WTC11 (cell line): Measurements from ENCODE around the gene PPP1R14C. TPM values are rescaled to one million over a fixed set of nuclear protein-coding genes. Genes with fewer than 3 reads are reported as not detected.

Source experiments
- ATAC-seq: fragments of 200-7000 bp; cut with Tn5 transposase; 2 replicates; pipeline ENCODE4 v1.10.0; 2021; ENCODE audit warnings: mild to moderate bottlenecking, moderate library complexity
- CTCF ChIA-PET: fragments of 300-600 bp; sonication (Branson Sonifier 250); formaldehyde crosslinking; loops from one replicate; lab custom pipeline; 2021; ENCODE audit warnings: antibody characterized with exemption; lab: Charles Lee
- POLR2A ChIA-PET: fragments of 350-600 bp; sonication (Branson Sonifier 250); formaldehyde crosslinking; loops from one replicate; lab custom pipeline; 2021; ENCODE audit warnings: antibody characterized with exemption; lab: Charles Lee
- DNase-seq: peaks from one replicate; pipeline ENCODE4 v3.0.0; 2021; ENCODE audit warnings: low spot score
- H3K27ac Mint-ChIP-seq: 2 replicates; pipeline ENCODE4 v1.8.0; 2021; ENCODE audit warnings: mixed read lengths
- H3K27me3 Mint-ChIP-seq: 2 replicates; pipeline ENCODE4 v1.8.0; 2021; ENCODE audit warnings: low read depth, mild to moderate bottlenecking, moderate library complexity, mixed read lengths
- H3K36me3 Mint-ChIP-seq: 2 replicates; pipeline ENCODE4 v1.8.0; 2021; ENCODE audit warnings: mixed read lengths
- H3K4me1 Mint-ChIP-seq: 2 replicates; pipeline ENCODE4 v1.8.0; 2022; ENCODE audit warnings: mixed read lengths
- H3K4me3 Mint-ChIP-seq: 2 replicates; pipeline ENCODE4 v1.8.0; 2021; ENCODE audit warnings: mild to moderate bottlenecking, moderate library complexity, mixed read lengths
- H3K9me3 Mint-ChIP-seq: 2 replicates; pipeline ENCODE4 v1.8.0; 2021; ENCODE audit warnings: mixed read lengths
- CREB1 ChIP-seq: sonication (generic); formaldehyde crosslinking; IDR thresholded peaks from 2 replicates; pipeline ENCODE4 v1.8.0; 2023; ENCODE audit warnings: mild to moderate bottlenecking, missing genetic modification reagents
- FOXP1 ChIP-seq: sonication (generic); formaldehyde crosslinking; IDR thresholded peaks from 2 replicates; pipeline ENCODE4 v1.8.0; 2022; ENCODE audit warnings: missing genetic modification reagents, mild to moderate bottlenecking, moderate library complexity, borderline replicate concordance
- MYBL2 ChIP-seq: sonication (generic); formaldehyde crosslinking; IDR thresholded peaks from 2 replicates; pipeline ENCODE4 v1.8.1; 2023; ENCODE audit warnings: mild to moderate bottlenecking, moderate library complexity, missing genetic modification reagents
- NFATC4 ChIP-seq: fragments of 250-450 bp; sonication (Bioruptor Pico); IDR thresholded peaks from 2 replicates; pipeline ENCODE4 v1.9.0; 2021; ENCODE audit warnings: mild to moderate bottlenecking
- NFYB ChIP-seq: sonication (generic); formaldehyde crosslinking; conservative IDR thresholded peaks from 2 replicates; pipeline ENCODE4 v1.8.0; 2022; ENCODE audit warnings: low read depth, missing genetic modification reagents
- PRRX2 ChIP-seq: fragments of 250-450 bp; sonication (Bioruptor Pico); IDR thresholded peaks from 2 replicates; pipeline ENCODE4 v1.8.0; 2021; ENCODE audit warnings: mild to moderate bottlenecking
- RELA ChIP-seq: sonication (generic); formaldehyde crosslinking; IDR thresholded peaks from 2 replicates; pipeline ENCODE4 v1.8.1; 2022; ENCODE audit warnings: missing genetic modification reagents, mild to moderate bottlenecking, borderline replicate concordance
- RORB ChIP-seq: fragments of 250-450 bp; sonication (Bioruptor Pico); IDR thresholded peaks from 2 replicates; pipeline ENCODE4 v1.9.0; 2021; ENCODE audit warnings: mild to moderate bottlenecking
- SOX15 ChIP-seq: fragments of 250-450 bp; sonication (Bioruptor Pico); IDR thresholded peaks from 2 replicates; pipeline ENCODE4 v1.9.0; 2021; ENCODE audit warnings: mild to moderate bottlenecking
- ZNF416 ChIP-seq: fragments of 250-450 bp; sonication (Bioruptor Pico); IDR thresholded peaks from 2 replicates; pipeline ENCODE4 v1.9.0; 2021; ENCODE audit warnings: mild to moderate bottlenecking, inconsistent platforms
- ZNF423 ChIP-seq: fragments of 250-450 bp; sonication (Bioruptor Pico); IDR thresholded peaks from 2 replicates; pipeline ENCODE4 v2.1.2; 2022; ENCODE audit warnings: mild to moderate bottlenecking, moderate library complexity
- total RNA-seq: library from RNA; stranded (reverse); gene quantifications from 3 replicates; pipeline ENCODE4 v1.2.3, GENCODE V29; 2021
- TF ChIP-seq, protein P1 (sequence below): sonication (generic); formaldehyde crosslinking; IDR thresholded peaks from 2 replicates; pipeline ENCODE4 v1.8.0; 2023; ENCODE audit warnings: missing genetic modification reagents
- TF ChIP-seq, protein P2 (sequence below): sonication (generic); formaldehyde crosslinking; IDR thresholded peaks from 2 replicates; pipeline ENCODE4 v1.8.1; 2023; ENCODE audit warnings: mild to moderate bottlenecking, missing genetic modification reagents, moderate library complexity
- TF ChIP-seq, protein P3 (sequence below): sonication (generic); formaldehyde crosslinking; IDR thresholded peaks from 2 replicates; pipeline ENCODE4 v1.8.1; 2022; ENCODE audit warnings: mild to moderate bottlenecking, moderate library complexity, missing genetic modification reagents
- TF ChIP-seq, protein P4 (sequence below): sonication (generic); formaldehyde crosslinking; IDR thresholded peaks from 2 replicates; pipeline ENCODE4 v1.8.1; 2023; ENCODE audit warnings: mild to moderate bottlenecking, missing genetic modification reagents
- TF ChIP-seq, protein P5 (sequence below): fragments of 200-600 bp; IDR thresholded peaks from 2 replicates; pipeline ENCODE4 v1.8.0; 2022; ENCODE audit warnings: antibody characterized with exemption
- TF ChIP-seq, protein P6 (sequence below): sonication (generic); formaldehyde crosslinking; IDR thresholded peaks from 2 replicates; pipeline ENCODE4 v1.8.0; 2022; ENCODE audit warnings: mild to moderate bottlenecking, missing genetic modification reagents
- TF ChIP-seq, protein P7 (sequence below): sonication (generic); formaldehyde crosslinking; IDR thresholded peaks from 2 replicates; pipeline ENCODE4 v1.8.0; 2022; ENCODE audit warnings: mild to moderate bottlenecking, missing genetic modification reagents
- TF ChIP-seq, protein P8 (sequence below): sonication (generic); formaldehyde crosslinking; IDR thresholded peaks from 2 replicates; pipeline ENCODE4 v1.8.1; 2023; ENCODE audit warnings: mild to moderate bottlenecking, missing genetic modification reagents, borderline replicate concordance

PPP1R14C gene
- total RNA-seq, 1 experiment from 2014 or later: 1.1 TPM

DNA sequence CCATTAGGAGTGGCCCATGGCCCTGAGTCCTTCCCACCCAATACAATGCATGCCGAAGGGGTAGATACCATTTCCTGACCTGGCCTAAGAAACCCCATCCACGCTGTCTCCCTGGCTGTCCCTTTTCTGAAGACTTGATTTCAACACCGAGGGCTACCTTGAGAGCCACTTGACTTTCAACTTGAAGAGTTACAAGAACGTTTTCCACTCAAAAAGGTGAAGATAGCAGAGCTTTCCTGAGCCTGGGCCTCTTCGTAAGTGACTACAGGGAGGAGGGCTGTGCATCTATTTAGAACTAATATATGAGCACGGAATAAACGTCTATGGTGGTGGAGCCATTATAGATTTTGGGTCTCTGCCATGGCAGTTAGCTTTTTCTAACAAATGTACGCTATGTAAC, 14.4 kb upstream of the PPP1R14C start:
- ChIA-PET CTCF (no interaction called here), POLR2A (no interaction called here)
- Mint-ChIP-seq H3K9me3 (no peaks in the 10 kb centered on the region), H3K27me3 (no peaks in the 10 kb centered on the region; the same call in 1 of the 2 replicates), H3K27ac (no peak overlapping the region), H3K4me1 (peaks cover 8% of the 10 kb centered on the region), H3K4me3 (no peak overlapping the region), H3K36me3 (no peaks in the 10 kb centered on the region)
- TF ChIP-seq ZNF423 (CRISPR knock-in tag) (no peak), RELA (CRISPR knock-in tag) (no peak), PRRX2 (CRISPR knock-in tag) (no peak), NFATC4 (CRISPR knock-in tag) (no peak), ZNF416 (CRISPR knock-in tag) (no peak), RORB (CRISPR knock-in tag) (no peak), NFYB (CRISPR knock-in tag) (no peak)
- TF ChIP-seq, protein P1, sequence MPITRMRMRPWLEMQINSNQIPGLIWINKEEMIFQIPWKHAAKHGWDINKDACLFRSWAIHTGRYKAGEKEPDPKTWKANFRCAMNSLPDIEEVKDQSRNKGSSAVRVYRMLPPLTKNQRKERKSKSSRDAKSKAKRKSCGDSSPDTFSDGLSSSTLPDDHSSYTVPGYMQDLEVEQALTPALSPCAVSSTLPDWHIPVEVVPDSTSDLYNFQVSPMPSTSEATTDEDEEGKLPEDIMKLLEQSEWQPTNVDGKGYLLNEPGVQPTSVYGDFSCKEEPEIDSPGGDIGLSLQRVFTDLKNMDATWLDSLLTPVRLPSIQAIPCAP (CRISPR knock-in tag): no peak
- TF ChIP-seq, protein P2, sequence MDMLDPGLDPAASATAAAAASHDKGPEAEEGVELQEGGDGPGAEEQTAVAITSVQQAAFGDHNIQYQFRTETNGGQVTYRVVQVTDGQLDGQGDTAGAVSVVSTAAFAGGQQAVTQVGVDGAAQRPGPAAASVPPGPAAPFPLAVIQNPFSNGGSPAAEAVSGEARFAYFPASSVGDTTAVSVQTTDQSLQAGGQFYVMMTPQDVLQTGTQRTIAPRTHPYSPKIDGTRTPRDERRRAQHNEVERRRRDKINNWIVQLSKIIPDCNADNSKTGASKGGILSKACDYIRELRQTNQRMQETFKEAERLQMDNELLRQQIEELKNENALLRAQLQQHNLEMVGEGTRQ (CRISPR knock-in tag): no peak
- TF ChIP-seq, protein P3, sequence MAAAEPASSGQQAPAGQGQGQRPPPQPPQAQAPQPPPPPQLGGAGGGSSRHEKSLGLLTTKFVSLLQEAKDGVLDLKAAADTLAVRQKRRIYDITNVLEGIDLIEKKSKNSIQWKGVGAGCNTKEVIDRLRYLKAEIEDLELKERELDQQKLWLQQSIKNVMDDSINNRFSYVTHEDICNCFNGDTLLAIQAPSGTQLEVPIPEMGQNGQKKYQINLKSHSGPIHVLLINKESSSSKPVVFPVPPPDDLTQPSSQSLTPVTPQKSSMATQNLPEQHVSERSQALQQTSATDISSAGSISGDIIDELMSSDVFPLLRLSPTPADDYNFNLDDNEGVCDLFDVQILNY (CRISPR knock-in tag): no peak
- TF ChIP-seq, protein P4, sequence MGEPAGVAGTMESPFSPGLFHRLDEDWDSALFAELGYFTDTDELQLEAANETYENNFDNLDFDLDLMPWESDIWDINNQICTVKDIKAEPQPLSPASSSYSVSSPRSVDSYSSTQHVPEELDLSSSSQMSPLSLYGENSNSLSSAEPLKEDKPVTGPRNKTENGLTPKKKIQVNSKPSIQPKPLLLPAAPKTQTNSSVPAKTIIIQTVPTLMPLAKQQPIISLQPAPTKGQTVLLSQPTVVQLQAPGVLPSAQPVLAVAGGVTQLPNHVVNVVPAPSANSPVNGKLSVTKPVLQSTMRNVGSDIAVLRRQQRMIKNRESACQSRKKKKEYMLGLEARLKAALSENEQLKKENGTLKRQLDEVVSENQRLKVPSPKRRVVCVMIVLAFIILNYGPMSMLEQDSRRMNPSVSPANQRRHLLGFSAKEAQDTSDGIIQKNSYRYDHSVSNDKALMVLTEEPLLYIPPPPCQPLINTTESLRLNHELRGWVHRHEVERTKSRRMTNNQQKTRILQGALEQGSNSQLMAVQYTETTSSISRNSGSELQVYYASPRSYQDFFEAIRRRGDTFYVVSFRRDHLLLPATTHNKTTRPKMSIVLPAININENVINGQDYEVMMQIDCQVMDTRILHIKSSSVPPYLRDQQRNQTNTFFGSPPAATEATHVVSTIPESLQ (CRISPR knock-in tag): no peak
- TF ChIP-seq, protein P5, sequence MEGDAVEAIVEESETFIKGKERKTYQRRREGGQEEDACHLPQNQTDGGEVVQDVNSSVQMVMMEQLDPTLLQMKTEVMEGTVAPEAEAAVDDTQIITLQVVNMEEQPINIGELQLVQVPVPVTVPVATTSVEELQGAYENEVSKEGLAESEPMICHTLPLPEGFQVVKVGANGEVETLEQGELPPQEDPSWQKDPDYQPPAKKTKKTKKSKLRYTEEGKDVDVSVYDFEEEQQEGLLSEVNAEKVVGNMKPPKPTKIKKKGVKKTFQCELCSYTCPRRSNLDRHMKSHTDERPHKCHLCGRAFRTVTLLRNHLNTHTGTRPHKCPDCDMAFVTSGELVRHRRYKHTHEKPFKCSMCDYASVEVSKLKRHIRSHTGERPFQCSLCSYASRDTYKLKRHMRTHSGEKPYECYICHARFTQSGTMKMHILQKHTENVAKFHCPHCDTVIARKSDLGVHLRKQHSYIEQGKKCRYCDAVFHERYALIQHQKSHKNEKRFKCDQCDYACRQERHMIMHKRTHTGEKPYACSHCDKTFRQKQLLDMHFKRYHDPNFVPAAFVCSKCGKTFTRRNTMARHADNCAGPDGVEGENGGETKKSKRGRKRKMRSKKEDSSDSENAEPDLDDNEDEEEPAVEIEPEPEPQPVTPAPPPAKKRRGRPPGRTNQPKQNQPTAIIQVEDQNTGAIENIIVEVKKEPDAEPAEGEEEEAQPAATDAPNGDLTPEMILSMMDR: no peak
- TF ChIP-seq, protein P6, sequence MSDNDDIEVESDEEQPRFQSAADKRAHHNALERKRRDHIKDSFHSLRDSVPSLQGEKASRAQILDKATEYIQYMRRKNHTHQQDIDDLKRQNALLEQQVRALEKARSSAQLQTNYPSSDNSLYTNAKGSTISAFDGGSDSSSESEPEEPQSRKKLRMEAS (CRISPR knock-in tag): no peak
- TF ChIP-seq, protein P7, sequence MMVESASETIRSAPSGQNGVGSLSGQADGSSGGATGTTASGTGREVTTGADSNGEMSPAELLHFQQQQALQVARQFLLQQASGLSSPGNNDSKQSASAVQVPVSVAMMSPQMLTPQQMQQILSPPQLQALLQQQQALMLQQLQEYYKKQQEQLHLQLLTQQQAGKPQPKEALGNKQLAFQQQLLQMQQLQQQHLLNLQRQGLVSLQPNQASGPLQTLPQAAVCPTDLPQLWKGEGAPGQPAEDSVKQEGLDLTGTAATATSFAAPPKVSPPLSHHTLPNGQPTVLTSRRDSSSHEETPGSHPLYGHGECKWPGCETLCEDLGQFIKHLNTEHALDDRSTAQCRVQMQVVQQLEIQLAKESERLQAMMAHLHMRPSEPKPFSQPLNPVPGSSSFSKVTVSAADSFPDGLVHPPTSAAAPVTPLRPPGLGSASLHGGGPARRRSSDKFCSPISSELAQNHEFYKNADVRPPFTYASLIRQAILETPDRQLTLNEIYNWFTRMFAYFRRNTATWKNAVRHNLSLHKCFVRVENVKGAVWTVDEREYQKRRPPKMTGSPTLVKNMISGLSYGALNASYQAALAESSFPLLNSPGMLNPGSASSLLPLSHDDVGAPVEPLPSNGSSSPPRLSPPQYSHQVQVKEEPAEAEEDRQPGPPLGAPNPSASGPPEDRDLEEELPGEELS (CRISPR knock-in tag): no peak
- ATAC-seq (no peak), DNase-seq (no peak)

DNA sequence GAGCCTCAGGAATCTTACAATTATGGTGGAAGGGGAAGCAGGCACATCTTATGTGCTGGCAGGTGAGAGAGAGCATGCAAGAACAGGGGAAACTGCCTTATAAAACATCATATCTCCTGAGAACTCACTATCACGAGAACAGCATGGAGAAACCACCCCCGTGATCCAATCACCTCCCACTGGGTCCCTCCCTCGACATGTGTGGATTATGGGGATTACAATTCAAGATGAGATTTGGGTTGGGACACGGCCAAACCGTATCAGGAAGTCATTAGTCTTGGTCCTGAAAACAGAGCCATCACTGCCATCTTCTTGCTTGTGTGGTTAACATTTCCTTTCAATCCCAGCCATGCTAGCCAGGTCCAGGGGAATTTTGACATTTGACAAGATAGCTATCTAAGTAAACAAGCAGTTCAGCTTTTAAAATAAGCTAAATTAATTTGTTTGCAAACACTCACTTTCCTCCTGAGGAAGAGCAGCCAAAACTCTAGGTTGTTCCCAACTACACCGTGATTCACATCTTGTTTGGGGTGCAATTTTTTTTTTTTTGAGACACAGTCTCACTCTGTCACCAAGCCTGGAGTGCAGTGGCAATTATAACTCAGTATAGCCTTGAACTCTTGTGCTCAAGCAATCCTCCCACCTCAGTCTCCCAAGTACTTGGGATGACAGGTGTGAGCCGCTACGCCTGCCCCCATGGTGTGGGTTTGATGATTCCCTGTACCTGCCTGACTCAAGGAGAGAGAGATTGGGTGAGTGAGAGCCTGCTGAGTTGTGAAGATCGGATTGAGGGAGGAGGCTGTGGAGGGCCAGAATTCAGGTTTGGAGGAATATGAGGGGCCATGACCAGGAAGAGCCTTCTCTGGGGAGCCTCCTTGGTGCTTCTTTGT, 13.0 kb upstream of the PPP1R14C start:
- Mint-ChIP-seq H3K4me3 (no peak overlapping the region), H3K27me3 (no peaks in the 10 kb centered on the region; the same call in 1 of the 2 replicates), H3K36me3 (no peaks in the 10 kb centered on the region), H3K27ac (no peak overlapping the region), H3K4me1 (peaks cover 8% of the 10 kb centered on the region), H3K9me3 (no peaks in the 10 kb centered on the region)
- ChIA-PET POLR2A (no interaction called here), CTCF (no interaction called here)
- no peak for ATAC-seq
- TF ChIP-seq SOX15 (CRISPR knock-in tag) (no peak), RELA (CRISPR knock-in tag) (no peak), FOXP1 (CRISPR knock-in tag) (no peak), MYBL2 (CRISPR knock-in tag) (no peak), CREB1 (no peak)
- TF ChIP-seq, protein P2 (CRISPR knock-in tag): no peak
- TF ChIP-seq, protein P8, sequence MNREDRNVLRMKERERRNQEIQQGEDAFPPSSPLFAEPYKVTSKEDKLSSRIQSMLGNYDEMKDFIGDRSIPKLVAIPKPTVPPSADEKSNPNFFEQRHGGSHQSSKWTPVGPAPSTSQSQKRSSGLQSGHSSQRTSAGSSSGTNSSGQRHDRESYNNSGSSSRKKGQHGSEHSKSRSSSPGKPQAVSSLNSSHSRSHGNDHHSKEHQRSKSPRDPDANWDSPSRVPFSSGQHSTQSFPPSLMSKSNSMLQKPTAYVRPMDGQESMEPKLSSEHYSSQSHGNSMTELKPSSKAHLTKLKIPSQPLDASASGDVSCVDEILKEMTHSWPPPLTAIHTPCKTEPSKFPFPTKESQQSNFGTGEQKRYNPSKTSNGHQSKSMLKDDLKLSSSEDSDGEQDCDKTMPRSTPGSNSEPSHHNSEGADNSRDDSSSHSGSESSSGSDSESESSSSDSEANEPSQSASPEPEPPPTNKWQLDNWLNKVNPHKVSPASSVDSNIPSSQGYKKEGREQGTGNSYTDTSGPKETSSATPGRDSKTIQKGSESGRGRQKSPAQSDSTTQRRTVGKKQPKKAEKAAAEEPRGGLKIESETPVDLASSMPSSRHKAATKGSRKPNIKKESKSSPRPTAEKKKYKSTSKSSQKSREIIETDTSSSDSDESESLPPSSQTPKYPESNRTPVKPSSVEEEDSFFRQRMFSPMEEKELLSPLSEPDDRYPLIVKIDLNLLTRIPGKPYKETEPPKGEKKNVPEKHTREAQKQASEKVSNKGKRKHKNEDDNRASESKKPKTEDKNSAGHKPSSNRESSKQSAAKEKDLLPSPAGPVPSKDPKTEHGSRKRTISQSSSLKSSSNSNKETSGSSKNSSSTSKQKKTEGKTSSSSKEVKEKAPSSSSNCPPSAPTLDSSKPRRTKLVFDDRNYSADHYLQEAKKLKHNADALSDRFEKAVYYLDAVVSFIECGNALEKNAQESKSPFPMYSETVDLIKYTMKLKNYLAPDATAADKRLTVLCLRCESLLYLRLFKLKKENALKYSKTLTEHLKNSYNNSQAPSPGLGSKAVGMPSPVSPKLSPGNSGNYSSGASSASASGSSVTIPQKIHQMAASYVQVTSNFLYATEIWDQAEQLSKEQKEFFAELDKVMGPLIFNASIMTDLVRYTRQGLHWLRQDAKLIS: no peak
- no peak for DNase-seq
